Prostate gland (tissue), 2 donors: Measurements from ENCODE around the gene FRMD6. TPM values are rescaled to one million over a fixed set of nuclear protein-coding genes. Genes with fewer than 3 reads are reported as not detected.

Experiments used
- DNase-seq: peaks from one replicate; pipeline ENCODE4 v3.0.0-alpha.2; 2019; ENCODE audit warnings: low spot score
- H3K27ac ChIP-seq, 2 donors: fragments of 200-600 bp; sonication (generic); 2 replicates each; pipeline ENCODE4 v1.5.1; 2017 to 2019
- H3K27me3 ChIP-seq: fragments of 200-600 bp; sonication (generic); replicated peaks from 2 replicates; pipeline ENCODE4 v1.5.1; 2019; ENCODE audit not compliant: insufficient read depth
- H3K36me3 ChIP-seq, 2 donors: fragments of 200-600 bp; sonication (generic); 1 replicate in 1 of 2; 2 replicates in 1 of 2; pipeline versions ENCODE4 v1.5.1 to v1.8.1; 2017 to 2019
- H3K4me1 ChIP-seq: fragments of 200-600 bp; sonication (generic); replicated peaks from 2 replicates; pipeline ENCODE4 v1.5.1; 2019
- H3K4me3 ChIP-seq, 2 donors: fragments of 200-600 bp; sonication (generic); 2 replicates each; pipeline ENCODE4 v1.5.1; 2017 to 2019
- H3K9me3 ChIP-seq: fragments of 200-600 bp; sonication (generic); 2 replicates; pipeline ENCODE4 v1.5.1; 2017
- CTCF ChIP-seq, 4 experiments: fragments of 200-600 bp in 2 of 4; fragments of 450-650 bp in 2 of 4; sonication (generic) in 2 of 4; IDR thresholded peaks; 1 replicate in 3 of 4; 2 replicates in 1 of 4; pipeline ENCODE4 v1.5.1; 2016 to 2019; ENCODE audit warnings: antibody characterized with exemption in 4 of 4, mild to moderate bottlenecking in 2 of 4, moderate library complexity in 2 of 4
- POLR2A ChIP-seq: fragments of 450-650 bp; IDR thresholded peaks from one replicate; pipeline ENCODE4 v1.6.1; 2016; ENCODE audit warnings: antibody characterized with exemption, mild to moderate bottlenecking
- POLR2AphosphoS5 ChIP-seq: sonication (generic); formaldehyde crosslinking; IDR thresholded peaks from one replicate; pipeline ENCODE4 v1.6.1; 2017; ENCODE audit warnings: antibody characterized with exemption
- WGBS: methylation state at CpG from one replicate; pipeline ENCODE4 v1.1.5; 2018; 5-methylcytosine and 5-hydroxymethylcytosine counted together
- intact Hi-C: fragments of 100-400 bp; cut with DNase I; formaldehyde crosslinking; loops from one replicate; pipeline ENCODE4 v1.14.2; 2022
- total RNA-seq, 2 donors: library from RNA; depleted of rRNA; stranded (reverse); fragments of >200 nt; gene quantifications; one replicate each; pipeline ENCODE4 v1.1.0, GENCODE V29; 2016

The FRMD6 gene
- total RNA-seq, 2 donors from 2014 or later, result 59.1 to 84.0 TPM

- no peak overlapping the region for H3K4me3 ChIP-seq
- H3K9me3 ChIP-seq, result no peaks in the 10 kb centered on the region
- no peaks in the 10 kb centered on the region for H3K36me3 ChIP-seq
- H3K4me1 ChIP-seq, result no peaks in the 10 kb centered on the region
- 93% methylated on average over 5 of the region's 5 CpGs for WGBS
- intact Hi-C loops, result no loop called here
- no peaks in the 10 kb centered on the region for H3K27me3 ChIP-seq
- no peak for DNase-seq
- TF ChIP-seq POLR2AphosphoS5 (no peak), POLR2A (no peak), CTCF (IDR thresholded peaks at IDR 0.05) (no peak)
- H3K27ac ChIP-seq, result no peak overlapping the region
Measured at GRCh38 chr14:51663783-51664326, 12.1 kb downstream of the FRMD6 start.

- no peak overlapping the region for H3K27ac ChIP-seq
- H3K4me3 ChIP-seq, result no peak overlapping the region
- H3K36me3 ChIP-seq, result no peaks in the 10 kb centered on the region
- no peaks in the 10 kb centered on the region for H3K27me3 ChIP-seq
- DNase-seq, result no peak
- no peaks in the 10 kb centered on the region for H3K4me1 ChIP-seq
- WGBS, result 88% methylated on average over 3 of the region's 3 CpGs
- no peaks in the 10 kb centered on the region for H3K9me3 ChIP-seq
- TF ChIP-seq POLR2AphosphoS5 (no peak), POLR2A (no peak), CTCF (IDR thresholded peaks at IDR 0.05) (no peak)
- intact Hi-C loops, result no loop called here
Measured at GRCh38 chr14:51666070-51666469, 14.4 kb downstream of the FRMD6 start.

GRCh38 chr14:51666826-51667225 is 15.1 kb downstream of the FRMD6 start:
- DNase-seq, result no peak
- Histone ChIP-seq H3K4me3 (no peak overlapping the region), H3K27ac (no peak overlapping the region), H3K9me3 (no peaks in the 10 kb centered on the region), H3K27me3 (no peaks in the 10 kb centered on the region), H3K36me3 (no peaks in the 10 kb centered on the region), H3K4me1 (no peaks in the 10 kb centered on the region)
- WGBS, result 71% methylated on average over 4 of the region's 4 CpGs
- TF ChIP-seq POLR2AphosphoS5 (no peak), POLR2A (no peak), CTCF (IDR thresholded peaks at IDR 0.05) (no peak)
- intact Hi-C loops, result no loop called here

GRCh38 chr14:51668870-51669269 is 17.2 kb downstream of the FRMD6 start:
- no peak for DNase-seq
- H3K36me3 ChIP-seq, result no peaks in the 10 kb centered on the region
- H3K27me3 ChIP-seq, result no peaks in the 10 kb centered on the region
- 95% methylated on average over 2 of the region's 2 CpGs for WGBS
- TF ChIP-seq POLR2A (no peak), CTCF (IDR thresholded peaks at IDR 0.05) (no peak), POLR2AphosphoS5 (no peak)
- H3K4me3 ChIP-seq, result no peak overlapping the region
- H3K27ac ChIP-seq, result no peak overlapping the region
- H3K4me1 ChIP-seq, result no peaks in the 10 kb centered on the region
- intact Hi-C loops, result no loop called here
- H3K9me3 ChIP-seq, result no peaks in the 10 kb centered on the region

DNA sequence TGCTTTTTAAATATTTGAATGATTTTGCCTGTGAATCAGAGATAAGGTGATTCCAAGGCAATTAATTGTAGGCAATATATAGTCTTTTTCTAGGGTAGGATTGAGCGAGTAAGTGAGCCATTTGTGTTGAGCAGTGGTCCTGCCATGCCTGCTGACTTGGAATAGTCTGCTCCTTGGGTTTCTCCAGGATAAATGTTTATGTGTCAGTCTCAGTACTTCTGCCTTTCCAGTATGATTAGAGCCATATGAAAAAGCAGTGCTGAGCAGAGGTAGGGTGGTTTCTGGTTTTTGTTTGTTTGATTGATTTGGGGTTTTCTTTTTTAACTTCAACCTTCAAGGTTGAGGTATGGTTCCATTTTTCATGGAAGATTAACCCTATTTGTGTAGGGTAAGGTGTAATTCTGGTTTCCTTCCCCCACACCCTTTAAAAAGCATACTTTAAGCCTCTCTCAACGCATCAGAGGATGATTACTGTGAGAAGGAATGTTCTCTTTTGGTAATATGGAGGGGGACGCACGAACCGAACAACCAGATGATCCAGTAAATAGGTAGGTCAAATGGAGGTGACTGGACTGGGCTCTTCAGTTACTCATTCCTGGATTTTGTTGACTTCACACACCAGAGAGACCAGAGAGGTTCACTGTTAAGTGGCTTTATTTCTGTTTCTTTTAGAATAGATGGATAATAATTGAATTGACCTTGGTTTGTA is 22.7 kb downstream of the FRMD6 start:
- H3K27me3 ChIP-seq, result no peaks in the 10 kb centered on the region
- no peaks in the 10 kb centered on the region for H3K4me1 ChIP-seq
- TF ChIP-seq POLR2AphosphoS5 (no peak), POLR2A (no peak), CTCF (IDR thresholded peaks at IDR 0.05) (no peak)
- H3K4me3 ChIP-seq, result no peak overlapping the region
- intact Hi-C loops, result no loop called here
- DNase-seq, result no peak
- 83% methylated on average over 5 of the region's 5 CpGs for WGBS
- H3K9me3 ChIP-seq, result no peaks in the 10 kb centered on the region
- H3K27ac ChIP-seq, result no peak overlapping the region
- H3K36me3 ChIP-seq, result no peaks in the 10 kb centered on the region
